Spinal cord (tissue), 10 donors: ENCODE data around the gene RTN4RL1. TPM values are rescaled to one million over a fixed set of nuclear protein-coding genes. Genes with fewer than 3 reads are reported as not detected.
A peak's percentile ranks its signal among the peaks of the same experiment; 100 is the strongest.

Experiments used
- DNase-seq, 6 donors: peaks; one replicate each; pipeline versions ENCODE4 v3.0.0 to v3.0.0-alpha.2; 2013 to 2015; ENCODE audit warnings: low spot score in 6 of 6, low read depth in 4 of 6
- H3K27ac ChIP-seq: one replicate; pipeline ENCODE4 v1.5.1; 2013; ENCODE audit warnings: low read depth, low read length, control low read depth
- H3K27me3 ChIP-seq: one replicate; pipeline ENCODE4 v1.6.1; 2013; ENCODE audit warnings: low read length; ENCODE audit not compliant: control insufficient read depth, insufficient read depth
- H3K36me3 ChIP-seq: one replicate; pipeline ENCODE4 v1.6.1; 2013; ENCODE audit warnings: low read length; ENCODE audit not compliant: control insufficient read depth, insufficient read depth
- H3K4me1 ChIP-seq: one replicate; pipeline ENCODE4 v1.6.1; 2013; ENCODE audit warnings: low read length; ENCODE audit not compliant: control insufficient read depth, insufficient read depth
- H3K4me3 ChIP-seq: one replicate; pipeline ENCODE4 v1.5.1; 2013; ENCODE audit warnings: low read depth, low read length, control low read depth
- H3K9me3 ChIP-seq: one replicate; pipeline ENCODE4 v1.6.1; 2013; ENCODE audit warnings: low read length; ENCODE audit not compliant: control insufficient read depth, insufficient read depth
- WGBS: methylation state at CpG from one replicate; pipeline ENCODE4 v1.1.5; 2013; ENCODE audit warnings: missing lambda C conversion rate; ENCODE audit not compliant: insufficient coverage; 5-methylcytosine and 5-hydroxymethylcytosine counted together
- polyA plus RNA-seq, 2 donors: library from polyadenylated mRNA; unstranded; fragments of 120-200 nt; gene quantifications; one replicate each; pipeline ENCODE4 v1.2.1, GENCODE V29; 2013; ENCODE audit not compliant: insufficient read length in 2 of 2
- total RNA-seq, 2 donors: library from RNA; depleted of rRNA in 1 of 2; stranded (reverse); fragments of 120-200 nt in 1 of 2; fragments of >200 nt in 1 of 2; gene quantifications; one replicate each; pipeline versions ENCODE4 v1.2.3 to v1.2.4, GENCODE V29; 2013 to 2014
- donor health status: healthy.

Gene RTN4RL1
- total and polyA plus RNA-seq, 4 donors: 5.6 to 11.6 (median 9.7) TPM

DNA sequence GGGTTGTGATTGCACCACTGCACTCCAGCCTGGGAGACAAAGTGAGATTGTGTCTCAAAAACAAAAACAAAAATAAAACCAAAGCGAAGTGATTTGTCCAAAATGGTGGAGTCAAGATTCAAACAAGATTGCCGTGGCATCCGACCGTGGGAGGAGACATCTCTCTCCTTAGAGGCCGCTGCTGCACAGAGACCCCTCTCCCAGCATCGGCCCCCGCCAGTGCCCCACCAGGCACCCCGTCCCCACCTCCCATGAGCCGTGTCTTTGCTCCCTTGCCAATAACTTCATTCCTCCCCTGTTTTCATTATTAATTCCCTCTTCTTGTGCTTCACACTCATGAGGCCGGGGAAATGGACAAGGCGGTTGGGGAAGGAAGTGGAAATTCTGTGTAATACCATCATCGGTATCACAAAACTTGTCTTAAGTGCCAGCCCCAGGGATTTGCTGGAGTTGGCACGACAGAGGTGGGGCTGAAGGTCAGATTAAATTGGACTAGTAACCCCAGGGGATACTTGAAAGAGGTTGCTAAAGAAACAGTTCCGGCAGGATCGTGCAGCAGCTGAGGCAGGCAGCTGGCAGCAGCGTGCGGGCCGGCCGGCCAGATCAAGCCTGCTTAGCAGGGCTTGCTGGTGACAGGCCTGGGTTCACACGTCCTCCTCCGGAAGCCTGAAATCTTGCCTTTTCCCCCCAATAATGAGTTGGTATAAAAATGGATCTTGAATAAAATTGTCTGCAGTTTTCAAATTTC is 66.8 kb downstream of the RTN4RL1 start:
- Histone ChIP-seq H3K9me3 (no peaks in the 10 kb centered on the region), H3K36me3 (no peaks in the 10 kb centered on the region), H3K4me3 (no peak overlapping the region), H3K27me3 (no peaks in the 10 kb centered on the region), H3K4me1 (peaks cover 19% of the 10 kb centered on the region), H3K27ac (no peak overlapping the region)
- peak in 1 of 6 donors; percentile 41 for DNase-seq
- 56% methylated on average over 8 of the region's 21 CpGs for WGBS

DNA sequence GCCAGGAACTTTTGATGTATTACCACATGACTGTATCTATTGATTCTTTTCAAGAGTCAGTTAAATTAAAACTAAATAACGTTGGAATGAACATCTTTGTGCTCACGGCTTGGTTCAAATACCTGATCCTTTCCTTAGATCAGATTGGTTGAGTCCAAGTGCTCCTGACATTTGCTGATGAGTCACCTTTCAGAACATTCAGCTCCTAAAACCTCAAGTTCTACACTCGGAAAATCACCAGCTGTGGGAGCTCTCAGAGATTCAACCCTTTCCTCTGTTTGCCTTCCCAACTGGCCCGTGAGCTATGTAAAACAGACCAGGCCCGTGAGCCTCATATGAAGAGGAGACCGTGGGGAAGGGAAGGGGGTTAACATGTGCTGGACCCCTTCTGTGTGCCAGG is 68.1 kb downstream of the RTN4RL1 start:
- H3K27ac ChIP-seq: no peak overlapping the region
- 100% methylated on average over 2 of the region's 6 CpGs for WGBS
- H3K27me3 ChIP-seq: no peaks in the 10 kb centered on the region
- peaks cover 19% of the 10 kb centered on the region for H3K4me1 ChIP-seq
- no peak overlapping the region for H3K4me3 ChIP-seq
- DNase-seq: no peak
- no peaks in the 10 kb centered on the region for H3K9me3 ChIP-seq
- H3K36me3 ChIP-seq: no peaks in the 10 kb centered on the region

DNA sequence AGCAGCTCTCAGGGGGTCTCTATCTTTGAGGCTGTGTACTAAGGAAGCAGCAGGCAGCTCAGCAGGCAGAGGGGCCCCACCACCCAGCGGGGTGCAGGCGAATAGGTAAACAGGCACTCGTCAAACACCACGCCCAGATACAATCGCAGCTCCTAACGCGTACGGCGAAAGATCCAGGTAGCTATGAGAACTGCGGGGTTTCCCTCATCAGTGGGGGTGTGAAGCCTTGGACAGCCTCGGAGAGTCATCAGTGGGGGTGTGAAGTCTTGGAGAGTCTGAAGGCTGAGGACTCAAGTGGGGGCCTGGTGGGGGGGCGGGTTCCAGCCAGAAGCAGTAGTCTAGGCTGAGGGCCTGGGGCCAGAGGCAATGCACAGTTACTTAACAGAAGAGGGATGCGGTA is 69.0 kb downstream of the RTN4RL1 start:
- WGBS: 47% methylated on average over 13 of the region's 13 CpGs
- Histone ChIP-seq H3K4me3 (no peak overlapping the region), H3K4me1 (peaks cover 16% of the 10 kb centered on the region), H3K36me3 (no peaks in the 10 kb centered on the region), H3K9me3 (no peaks in the 10 kb centered on the region), H3K27ac (no peak overlapping the region), H3K27me3 (no peaks in the 10 kb centered on the region)
- peak in 1 of 6 donors; percentile 60 for DNase-seq

DNA sequence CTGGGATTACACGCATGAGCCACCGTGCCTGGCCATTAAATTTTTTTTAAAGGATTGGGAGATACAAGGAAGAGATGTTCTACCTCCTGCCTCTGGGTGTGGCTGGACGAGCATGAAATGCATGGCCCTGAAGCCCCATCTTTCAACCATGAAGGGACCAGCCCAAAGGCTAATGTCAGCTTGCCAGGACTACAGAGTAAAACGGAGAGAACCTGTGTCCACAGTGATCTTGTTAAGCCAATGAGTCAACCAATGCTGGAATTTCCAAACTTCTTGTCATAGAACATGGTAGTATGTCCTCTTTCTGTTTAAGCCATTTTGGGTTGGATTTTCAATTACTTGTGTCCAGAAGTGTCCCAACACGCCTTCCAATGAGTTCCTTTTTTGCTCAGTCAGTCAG is 71.3 kb downstream of the RTN4RL1 start:
- Histone ChIP-seq H3K36me3 (no peaks in the 10 kb centered on the region), H3K4me1 (peaks cover 8% of the 10 kb centered on the region), H3K4me3 (no peak overlapping the region), H3K27me3 (no peaks in the 10 kb centered on the region), H3K27ac (no peak overlapping the region), H3K9me3 (no peaks in the 10 kb centered on the region)
- WGBS: 84% methylated on average over 4 of the region's 5 CpGs
- no peak for DNase-seq

DNA sequence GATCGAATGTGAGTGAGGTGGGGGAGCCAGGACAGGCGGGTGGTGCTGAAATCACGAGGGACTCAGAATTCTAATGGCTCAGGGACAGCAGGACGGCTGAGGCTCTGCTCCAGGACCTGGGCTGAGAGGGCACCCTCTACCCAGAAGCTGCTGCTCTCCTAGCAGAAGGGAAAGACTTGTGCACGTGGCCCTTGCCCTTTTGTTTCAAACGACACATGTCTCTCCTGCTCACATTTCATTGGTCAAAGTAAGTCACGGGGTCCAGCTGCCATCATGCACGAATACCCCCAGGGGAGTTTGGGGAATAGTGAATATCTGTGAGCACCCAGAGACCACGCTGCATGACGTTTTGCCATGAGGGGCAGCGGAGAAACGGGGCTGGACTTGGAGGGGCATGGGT is 73.2 kb downstream of the RTN4RL1 start:
- peaks cover 2% of the 10 kb centered on the region for H3K36me3 ChIP-seq
- WGBS: 78% methylated on average over 10 of the region's 12 CpGs
- no peak overlapping the region for H3K27ac ChIP-seq
- no peak overlapping the region for H3K4me3 ChIP-seq
- no peaks in the 10 kb centered on the region for H3K9me3 ChIP-seq
- H3K4me1 ChIP-seq: peaks cover 13% of the 10 kb centered on the region
- no peak for DNase-seq
- no peaks in the 10 kb centered on the region for H3K27me3 ChIP-seq

DNA sequence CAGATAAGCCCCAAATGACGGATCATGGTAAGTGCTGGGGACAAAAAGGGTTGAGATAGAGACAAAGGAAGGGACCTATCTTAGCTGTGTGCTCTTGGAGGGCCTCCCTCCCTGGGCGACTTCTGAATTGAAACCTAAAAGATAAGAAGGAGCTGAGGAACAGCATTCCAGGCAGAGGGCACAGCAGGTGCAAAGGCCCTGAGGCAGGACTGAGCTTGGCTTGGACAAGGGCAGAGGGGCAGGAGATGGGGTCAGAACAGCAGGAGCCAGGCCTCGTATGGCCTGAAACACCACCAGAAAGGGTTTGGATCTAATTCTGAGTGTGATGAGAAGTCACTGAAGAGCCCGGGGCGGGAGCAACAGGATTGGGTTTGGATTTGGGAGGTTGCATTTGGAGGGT is 75.4 kb downstream of the RTN4RL1 start:
- H3K9me3 ChIP-seq: no peaks in the 10 kb centered on the region

DNA sequence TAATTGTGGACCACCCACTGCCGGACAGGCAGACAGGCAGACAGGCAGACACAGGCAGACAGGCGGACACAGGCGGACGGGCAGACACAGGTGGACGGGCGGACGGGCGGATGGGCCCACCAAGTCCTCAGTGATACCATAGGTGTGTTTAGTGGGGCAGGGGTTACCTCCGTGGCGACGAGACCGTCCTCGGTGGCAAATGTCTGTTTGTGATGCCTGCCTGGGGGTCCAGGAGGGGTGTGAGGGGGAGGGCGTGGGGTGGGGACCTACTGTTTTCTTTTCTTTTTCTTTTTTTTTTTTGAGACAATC is 76.7 kb downstream of the RTN4RL1 start:
- Histone ChIP-seq H3K27ac (no peak overlapping the region), H3K27me3 (no peaks in the 10 kb centered on the region), H3K36me3 (peaks cover 5% of the 10 kb centered on the region), H3K4me3 (no peak overlapping the region), H3K4me1 (peaks cover 16% of the 10 kb centered on the region), H3K9me3 (no peaks in the 10 kb centered on the region)
- WGBS: 92% methylated on average over 4 of the region's 14 CpGs
- no peak for DNase-seq

More for the DNA sequence above, 75.4 kb downstream of the RTN4RL1 start:
- H3K27me3 ChIP-seq: no peaks in the 10 kb centered on the region
- no peak overlapping the region for H3K4me3 ChIP-seq
- 94% methylated on average over 5 of the region's 5 CpGs for WGBS
- H3K36me3 ChIP-seq: peaks cover 5% of the 10 kb centered on the region
- no peak overlapping the region for H3K27ac ChIP-seq
- peaks cover 13% of the 10 kb centered on the region for H3K4me1 ChIP-seq
- no peak for DNase-seq

DNA sequence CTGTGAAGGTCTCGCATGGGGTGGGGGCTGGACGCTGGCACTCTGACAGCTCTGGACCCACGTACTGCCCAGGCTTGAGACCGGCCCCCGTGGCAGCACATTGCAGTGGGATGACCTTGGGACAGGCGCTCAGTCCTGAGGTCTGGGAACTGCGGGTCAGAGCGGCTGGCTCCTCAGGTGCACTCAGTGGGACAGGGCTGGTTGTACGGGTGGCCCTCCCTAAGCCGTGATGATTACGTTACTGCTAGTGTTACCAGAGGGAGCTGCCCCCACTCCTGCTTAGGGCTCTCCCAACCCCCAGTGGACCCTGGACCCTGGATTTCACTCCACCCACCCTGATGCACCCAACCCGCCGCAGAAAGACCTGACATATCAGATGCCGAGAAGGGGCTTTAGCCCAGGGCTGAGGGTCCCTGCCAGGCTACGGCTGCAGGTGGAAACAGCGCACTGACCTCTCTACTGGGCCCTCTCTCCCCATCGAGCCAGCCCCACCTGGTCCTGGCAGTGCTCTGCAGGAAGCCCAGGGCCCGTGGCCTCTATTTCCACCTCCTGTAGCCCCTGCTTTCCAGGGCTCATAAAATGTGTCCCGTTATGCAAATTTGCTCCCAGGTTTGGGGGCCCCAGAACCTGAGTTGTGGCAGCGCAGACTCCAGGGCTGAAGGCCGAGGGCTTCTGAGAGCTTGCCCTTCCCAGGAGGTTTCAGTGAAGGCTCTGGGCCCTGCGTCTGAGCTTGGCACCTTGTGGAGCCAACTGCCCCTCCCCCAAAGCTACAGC is 77.2 kb downstream of the RTN4RL1 start:
- Histone ChIP-seq H3K36me3 (peaks cover 7% of the 10 kb centered on the region), H3K27me3 (no peaks in the 10 kb centered on the region), H3K9me3 (no peaks in the 10 kb centered on the region), H3K4me1 (peaks cover 21% of the 10 kb centered on the region), H3K4me3 (no peak overlapping the region), H3K27ac (no peak overlapping the region)
- DNase-seq: no peak
- WGBS: 69% methylated on average over 20 of the region's 22 CpGs

DNA sequence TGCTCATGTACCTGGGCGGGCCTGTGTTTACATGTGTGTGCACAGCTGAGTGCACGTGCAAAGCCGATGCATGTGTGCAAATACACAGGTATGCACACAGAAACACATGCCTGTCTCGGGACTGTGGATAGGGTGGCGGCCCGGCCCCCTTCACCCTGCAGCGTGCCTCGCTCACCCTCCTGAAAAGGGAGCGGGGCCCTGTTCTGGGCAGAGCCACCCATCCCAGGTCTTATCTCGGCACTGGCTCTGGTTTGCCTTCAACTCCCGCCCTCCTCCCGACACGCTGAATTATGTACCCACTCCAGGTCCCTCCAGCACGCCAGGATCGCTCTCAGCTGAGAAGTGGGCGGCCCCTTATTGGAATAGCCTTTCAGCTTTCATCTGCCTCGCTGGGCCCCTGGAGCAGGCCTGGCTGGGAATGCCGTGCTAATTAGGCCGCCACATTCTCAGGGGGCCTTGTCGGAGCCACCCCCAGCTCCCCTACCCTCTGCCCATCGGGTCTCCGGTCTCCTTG is 77.8 kb downstream of the RTN4RL1 start:
- 42% methylated on average over 22 of the region's 22 CpGs for WGBS
- Histone ChIP-seq H3K27ac (no peak overlapping the region), H3K4me3 (no peak overlapping the region), H3K9me3 (no peaks in the 10 kb centered on the region), H3K27me3 (no peaks in the 10 kb centered on the region), H3K4me1 (peaks cover 28% of the 10 kb centered on the region), H3K36me3 (peaks cover 10% of the 10 kb centered on the region)
- peak in 2 of 6 donors; percentile 48 to 66 for DNase-seq
